ENCODE results near the gene RPS2.
A peak's percentile ranks its signal among the peaks of the same experiment; 100 is the strongest.

RPS2 gene

GRCh38 chr16:2004795-2005517 is 40.3 kb upstream of the RPS2 start:
- no peak for TF ChIP-seq CTCF (IDR thresholded peaks at IDR 0.05; ENCODE audit: insufficient read depth, low read length, poor library complexity, severe bottlenecking)
- DNase-seq (ENCODE audit: extremely low read depth, insufficient read length): no peak
- H3K36me3 ChIP-seq (ENCODE audit: control insufficient read depth, insufficient read depth, low read length): peaks cover 39% of the 10 kb centered on the region

GRCh38 chr16:2003827-2004641 is 39.4 kb upstream of the RPS2 start:
- TF ChIP-seq CTCF (IDR thresholded peaks at IDR 0.05; ENCODE audit: insufficient read depth, low read length, poor library complexity, severe bottlenecking): peak; percentile 100
- no peaks in the 10 kb centered on the region for H3K27me3 ChIP-seq (replicated peaks; ENCODE audit: control insufficient read depth, insufficient read depth, low read length)
- peak; percentile 86 for DNase-seq (ENCODE audit: extremely low read depth, insufficient read length)
- peaks cover 46% of the 10 kb centered on the region for H3K36me3 ChIP-seq (ENCODE audit: control insufficient read depth, insufficient read depth, low read length)
- no peak overlapping the region for H3K4me3 ChIP-seq (replicated peaks; ENCODE audit: low read depth, low read length)

More at GRCh38 chr16:2004795-2005517, 40.3 kb upstream of the RPS2 start:
- Histone ChIP-seq H3K27me3 (replicated peaks; ENCODE audit: control insufficient read depth, insufficient read depth, low read length) (no peaks in the 10 kb centered on the region), H3K4me3 (replicated peaks; ENCODE audit: low read depth, low read length) (no peak overlapping the region)

- TF ChIP-seq CTCF (IDR thresholded peaks at IDR 0.05; ENCODE audit: insufficient read depth, low read length, poor library complexity, severe bottlenecking): no peak
- Histone ChIP-seq H3K36me3 (ENCODE audit: control insufficient read depth, insufficient read depth, low read length) (peaks cover 48% of the 10 kb centered on the region), H3K27me3 (replicated peaks; ENCODE audit: control insufficient read depth, insufficient read depth, low read length) (no peaks in the 10 kb centered on the region), H3K4me3 (replicated peaks; ENCODE audit: low read depth, low read length) (no peak overlapping the region)
- DNase-seq (ENCODE audit: extremely low read depth, insufficient read length): no peak
Measured at GRCh38 chr16:2003231-2003826, 38.7 kb upstream of the RPS2 start.

- no peak for TF ChIP-seq CTCF (IDR thresholded peaks at IDR 0.05; ENCODE audit: insufficient read depth, low read length, poor library complexity, severe bottlenecking)
- DNase-seq (ENCODE audit: extremely low read depth, insufficient read length): no peak
- no peak overlapping the region for H3K4me3 ChIP-seq (replicated peaks; ENCODE audit: low read depth, low read length)
- H3K27me3 ChIP-seq (replicated peaks; ENCODE audit: control insufficient read depth, insufficient read depth, low read length): no peaks in the 10 kb centered on the region
- peaks cover 52% of the 10 kb centered on the region for H3K36me3 ChIP-seq (ENCODE audit: control insufficient read depth, insufficient read depth, low read length)
Measured at GRCh38 chr16:2002406-2003230, 38.0 kb upstream of the RPS2 start.

Data from GM06990 (cell line).